ENCODE data around the gene C17orf50. TPM values are rescaled to one million over a fixed set of nuclear protein-coding genes. Genes with fewer than 3 reads are reported as not detected.
A peak's percentile ranks its signal among the peaks of the same experiment; 100 is the strongest.

C17orf50 gene
- total and polyA plus RNA-seq, 11 donors: 0.19 TPM; not detected in 10

- Histone ChIP-seq H3K9me3 (no peaks in the 10 kb centered on the region), H3K4me3 (peak overlapping the region in 1 of 12 donors; percentile 80), H3K27ac (no peak overlapping the region), H3K4me1 (peaks cover 0 to 61% (median 41%) of the 10 kb centered on the region in 12 donors), H3K36me3 (peaks cover 0 to 11% (median 7%) of the 10 kb centered on the region in 9 donors), H3K27me3 (no peaks in the 10 kb centered on the region)
- ATAC-seq (no peak), DNase-seq (no peak)
- intact Hi-C loops (cut with DNase I): no loop called here
- TF ChIP-seq CTCF (IDR thresholded peaks at IDR 0.05) (no peak), POLR2A (IDR thresholded peaks at IDR 0.05) (no peak)
- WGBS, 4 donors: 80 to 86% (median 85%) methylated on average over 6 of the region's 6 CpGs
These were observed 51.1 kb downstream of the C17orf50 start for GRCh38 chr17:35811759-35812158.

GRCh38 chr17:35812456-35812855, 51.8 kb downstream of the C17orf50 start:
- Histone ChIP-seq H3K9me3 (no peaks in the 10 kb centered on the region), H3K4me3 (no peak overlapping the region), H3K27ac (no peak overlapping the region), H3K4me1 (peaks cover 0 to 63% (median 47%) of the 10 kb centered on the region in 12 donors), H3K36me3 (peaks cover 0 to 15% (median 8%) of the 10 kb centered on the region in 9 donors), H3K27me3 (no peaks in the 10 kb centered on the region)
- no peak for TF ChIP-seq CTCF (IDR thresholded peaks at IDR 0.05)
- TF ChIP-seq POLR2A (IDR thresholded peaks at IDR 0.05): no peak
- WGBS, 4 donors: 86 to 92% (median 91%) methylated on average over 5 of the region's 5 CpGs
- DNase-seq: no peak
- intact Hi-C loops (cut with DNase I): no loop called here
- no peak for ATAC-seq

Other genes with a start within 250 kb of the C17orf50 start
- gene SLFN12L, start 223.2 kb upstream of the C17orf50 start, total RNA-seq: 1 to 10 TPM in 4 of 9 donors, under 1 TPM in 5; 0.25 to 7.3 (median 0.60) TPM
- under 1 TPM; 0.14 to 0.69 TPM for gene SLFN12L, start 223.2 kb upstream of the C17orf50 start, polyA plus RNA-seq
- under 1 TPM in 1 of 9 donors, not detected in 8; 0.31 TPM for gene SLFN14, start 200.1 kb upstream of the C17orf50 start, total RNA-seq
- not detected for gene SLFN14, start 200.1 kb upstream of the C17orf50 start, polyA plus RNA-seq
- 10 to 100 TPM in 2 of 9 donors, 1 to 10 TPM in 7; 6.6 to 10.8 (median 8.8) TPM for gene PEX12, start 182.3 kb upstream of the C17orf50 start, total RNA-seq
- 1 to 10 TPM; 2.6 to 5.3 TPM for gene PEX12, start 182.3 kb upstream of the C17orf50 start, polyA plus RNA-seq
- gene AP2B1, start 173.6 kb upstream of the C17orf50 start, total RNA-seq: 100 to 1,000 TPM in 7 of 9 donors, 10 to 100 TPM in 2; 67.1 to 166 (median 123) TPM
- 10 to 100 TPM; 25.0 to 66.0 TPM for gene AP2B1, start 173.6 kb upstream of the C17orf50 start, polyA plus RNA-seq
- gene RASL10B, start 29.2 kb upstream of the C17orf50 start, total RNA-seq: 10 to 100 TPM in 5 of 9 donors, 1 to 10 TPM in 4; 8.2 to 78.7 (median 13.0) TPM
- 10 to 100 TPM in 1 of 2 donors, 1 to 10 TPM in 1; 7.6 to 12.2 TPM for gene RASL10B, start 29.2 kb upstream of the C17orf50 start, polyA plus RNA-seq
- under 1 TPM in 4 of 9 donors, not detected in 5; 0.10 to 0.28 (median 0.12) TPM for gene GAS2L2, start 7.6 kb upstream of the C17orf50 start, total RNA-seq
- gene GAS2L2, start 7.6 kb upstream of the C17orf50 start, polyA plus RNA-seq: under 1 TPM in 1 of 2 donors, not detected in 1; 0.06 TPM
- gene MMP28, start 34.8 kb downstream of the C17orf50 start, total RNA-seq: 10 to 100 TPM in 1 of 9 donors, 1 to 10 TPM in 7, under 1 TPM in 1; 0.83 to 10.2 (median 2.2) TPM
- gene MMP28, start 34.8 kb downstream of the C17orf50 start, polyA plus RNA-seq: 1 to 10 TPM; 3.4 to 4.4 TPM
- 100 to 1,000 TPM in 6 of 9 donors, 10 to 100 TPM in 3; 30.1 to 151 (median 121) TPM for gene TAF15, start 48.6 kb downstream of the C17orf50 start, total RNA-seq
- 10 to 100 TPM; 83.0 to 95.0 TPM for gene TAF15, start 48.6 kb downstream of the C17orf50 start, polyA plus RNA-seq
- under 1 TPM in 2 of 9 donors, not detected in 7; 0.11 TPM for gene HEATR9, start 108.0 kb downstream of the C17orf50 start, total RNA-seq
- gene HEATR9, start 108.0 kb downstream of the C17orf50 start, polyA plus RNA-seq: not detected
- 10 to 100 TPM in 2 of 9 donors, 1 to 10 TPM in 4, under 1 TPM in 2, not detected in 1; 0.46 to 23.7 (median 1.5) TPM for gene CCL5, start 119.5 kb downstream of the C17orf50 start, total RNA-seq
- 1 to 10 TPM in 1 of 2 donors, under 1 TPM in 1; 0.78 to 1.4 TPM for gene CCL5, start 119.5 kb downstream of the C17orf50 start, polyA plus RNA-seq
- gene RDM1, start 169.9 kb downstream of the C17orf50 start, total RNA-seq: under 1 TPM in 1 of 9 donors, not detected in 8; 0.48 TPM
- not detected for gene RDM1, start 169.9 kb downstream of the C17orf50 start, polyA plus RNA-seq
- not detected for gene LYZL6, start 182.8 kb downstream of the C17orf50 start, total RNA-seq
- gene LYZL6, start 182.8 kb downstream of the C17orf50 start, polyA plus RNA-seq: not detected
- under 1 TPM in 1 of 9 donors, not detected in 8; 0.19 TPM for gene CCL16, start 220.6 kb downstream of the C17orf50 start, total RNA-seq
- not detected for gene CCL16, start 220.6 kb downstream of the C17orf50 start, polyA plus RNA-seq
- gene CCL14, start 225.8 kb downstream of the C17orf50 start, total RNA-seq: 10 to 100 TPM in 2 of 9 donors, 1 to 10 TPM in 6, under 1 TPM in 1; 0.69 to 19.1 (median 3.2) TPM
- 10 to 100 TPM; 15.5 to 31.5 TPM for gene CCL14, start 225.8 kb downstream of the C17orf50 start, polyA plus RNA-seq
- gene CCL15, start 240.7 kb downstream of the C17orf50 start, total RNA-seq: not detected
- gene CCL15, start 240.7 kb downstream of the C17orf50 start, polyA plus RNA-seq: not detected